ENCODE measurements around the gene GPR152.
"Not testable (repeated sequence)": the region's sequence is repeated elsewhere in the genome, so short reads cannot be mapped to it uniquely, and the experiment has no call there.

Gene GPR152

GRCh38 chr11:67489203-67489884 is 36.8 kb upstream of the GPR152 start:
- FAIRE-seq = no peak

DNA sequence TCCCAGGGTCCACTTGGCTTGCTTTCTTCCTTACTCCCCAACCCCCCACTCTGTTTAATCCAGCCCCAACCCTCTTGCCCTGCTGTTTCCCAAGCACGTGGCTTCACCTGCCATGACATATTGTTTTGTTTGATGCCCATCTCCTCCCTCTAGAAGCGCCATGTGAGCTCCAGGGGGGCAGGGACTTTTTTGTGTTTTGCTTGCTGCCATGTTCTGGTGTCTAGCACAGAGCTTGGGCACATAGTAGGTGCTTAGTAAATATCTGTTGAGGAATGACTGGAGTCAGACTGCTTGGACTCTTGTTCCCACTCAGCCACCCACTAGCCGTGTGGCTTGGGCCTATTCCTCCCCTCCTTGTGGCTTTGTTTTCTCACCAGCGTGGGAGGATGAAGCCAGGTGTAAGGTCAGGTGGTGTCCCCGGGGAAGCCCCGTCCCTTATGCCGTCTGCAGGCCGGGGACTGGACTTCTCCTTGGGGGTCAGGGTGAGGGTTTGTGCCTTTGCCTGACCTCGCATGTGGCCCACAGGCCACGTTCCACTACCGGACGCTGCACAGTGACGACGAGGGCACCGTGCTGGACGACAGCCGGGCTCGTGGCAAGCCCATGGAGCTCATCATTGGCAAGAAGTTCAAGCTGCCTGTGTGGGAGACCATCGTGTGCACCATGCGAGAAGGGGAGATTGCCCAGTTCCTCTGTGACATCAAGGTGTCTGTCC is 34.1 kb upstream of the GPR152 start:
- FAIRE-seq = no peak

DNA sequence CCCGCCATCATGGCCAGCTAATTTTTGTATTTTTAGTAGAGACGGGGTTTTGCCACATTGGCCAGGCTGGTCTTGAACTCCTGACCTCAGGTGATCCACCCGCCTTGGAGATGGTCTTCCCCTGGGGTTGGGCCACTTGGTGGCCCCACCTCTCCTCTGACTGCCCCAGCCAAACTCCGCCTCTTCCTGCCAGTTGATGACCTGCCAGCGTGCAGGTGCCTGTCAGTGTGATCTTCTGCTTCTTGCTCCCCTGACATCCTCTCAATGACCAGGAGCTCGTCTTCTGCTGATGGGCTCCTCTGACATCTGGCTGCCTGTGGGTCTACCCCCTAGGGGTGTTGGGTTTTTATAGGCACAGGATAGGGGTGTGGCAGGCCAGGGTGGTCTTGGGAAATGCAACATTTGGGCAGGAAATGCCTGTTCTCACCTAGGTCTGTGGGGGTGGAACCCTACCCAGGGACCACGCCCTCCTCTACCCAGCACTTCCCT is 33.4 kb upstream of the GPR152 start:
- FAIRE-seq = not testable (repeated sequence)

- no peak for FAIRE-seq
Observed at GRCh38 chr11:67484847-67485311, 32.4 kb upstream of the GPR152 start.

GRCh38 chr11:67483831-67484665 is 31.5 kb upstream of the GPR152 start:
- no peak for FAIRE-seq

GRCh38 chr11:67482827-67483798 is 30.6 kb upstream of the GPR152 start, which contains the start of gene AIP:
Gene AIP, plus strand, starts transcription at chr11:67483026. Its CDS starts 133 bp downstream, at chr11:67483159.
- FAIRE-seq = peak; percentile 64

DNA sequence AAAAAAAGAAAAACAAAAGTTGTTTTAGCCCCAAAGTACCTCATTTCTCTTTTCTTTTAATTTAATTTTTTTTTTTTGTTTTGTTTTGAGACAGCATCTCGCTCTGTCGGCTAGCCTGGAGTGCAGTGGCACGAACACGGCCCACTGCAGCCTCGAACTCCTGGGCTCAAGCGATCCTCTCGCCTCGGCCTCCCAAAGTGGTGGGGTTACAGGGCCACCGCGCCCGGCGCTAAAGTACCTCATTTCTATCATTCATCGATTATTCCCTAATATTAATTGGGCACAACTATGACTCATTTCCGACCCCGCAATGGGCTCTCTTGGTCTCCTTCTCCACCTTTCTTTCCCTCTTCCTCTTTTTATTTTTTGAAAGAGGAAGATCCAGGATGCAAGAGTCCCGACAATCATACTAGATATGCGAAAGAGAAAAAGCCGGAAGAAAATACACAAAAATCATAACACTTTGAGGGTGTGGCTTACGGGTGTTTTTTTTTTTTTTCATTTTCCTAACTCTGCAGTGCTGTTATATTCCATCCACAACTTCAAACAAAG is 29.8 kb upstream of the GPR152 start:
- FAIRE-seq = no peak

DNA sequence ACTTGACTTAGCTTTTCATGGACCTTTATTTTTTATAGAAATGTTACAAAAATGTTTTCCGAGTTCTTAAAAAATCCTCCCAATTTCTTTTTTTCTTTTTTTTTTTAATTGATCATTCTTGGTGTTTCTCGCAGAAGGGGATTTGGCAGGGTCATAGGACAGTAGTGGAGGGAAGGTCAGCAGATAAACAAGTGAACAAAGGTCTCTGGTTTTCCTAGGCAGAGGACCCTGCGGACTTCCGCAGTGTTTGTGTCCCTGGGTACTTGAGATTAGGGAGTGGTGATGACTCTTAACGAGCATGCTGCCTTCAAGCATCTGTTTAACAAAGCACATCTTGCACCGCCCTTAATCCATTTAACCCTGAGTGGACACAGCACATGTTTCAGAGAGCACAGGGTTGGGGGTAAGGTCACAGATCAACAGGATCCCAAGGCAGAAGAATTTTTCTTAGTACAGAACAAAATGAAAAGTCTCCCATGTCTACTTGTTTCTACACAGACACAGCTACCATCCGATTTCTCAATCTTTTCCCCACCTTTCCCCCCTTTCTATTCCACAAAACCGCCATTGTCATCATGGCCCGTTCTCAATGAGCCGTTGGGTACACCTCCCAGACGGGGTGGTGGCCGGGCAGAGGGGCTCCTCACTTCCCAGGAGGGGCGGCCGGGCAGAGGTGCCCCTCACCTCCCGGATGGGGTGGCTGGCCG is 25.0 kb upstream of the GPR152 start:
- not testable (repeated sequence) for FAIRE-seq

DNA sequence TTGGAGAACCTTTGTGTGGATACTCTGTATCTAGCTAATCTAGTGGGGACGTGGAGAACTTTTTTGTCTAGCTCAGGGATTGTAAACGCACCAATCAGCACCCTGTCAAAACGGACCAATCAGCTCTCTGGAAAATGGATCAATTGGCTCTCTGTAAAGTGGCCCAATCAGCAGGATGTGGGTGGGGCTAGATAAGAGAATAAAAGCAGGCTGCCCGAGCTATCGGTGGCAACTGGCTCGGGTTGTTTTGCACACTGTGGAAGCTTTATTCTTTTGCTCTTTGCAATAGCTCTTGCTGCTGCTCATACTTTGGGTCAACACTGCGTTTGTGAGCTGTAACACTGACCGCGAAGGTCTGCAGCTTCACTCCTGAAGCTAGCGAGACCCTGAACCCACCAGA is 24.2 kb upstream of the GPR152 start:
- not testable (repeated sequence) for FAIRE-seq

DNA sequence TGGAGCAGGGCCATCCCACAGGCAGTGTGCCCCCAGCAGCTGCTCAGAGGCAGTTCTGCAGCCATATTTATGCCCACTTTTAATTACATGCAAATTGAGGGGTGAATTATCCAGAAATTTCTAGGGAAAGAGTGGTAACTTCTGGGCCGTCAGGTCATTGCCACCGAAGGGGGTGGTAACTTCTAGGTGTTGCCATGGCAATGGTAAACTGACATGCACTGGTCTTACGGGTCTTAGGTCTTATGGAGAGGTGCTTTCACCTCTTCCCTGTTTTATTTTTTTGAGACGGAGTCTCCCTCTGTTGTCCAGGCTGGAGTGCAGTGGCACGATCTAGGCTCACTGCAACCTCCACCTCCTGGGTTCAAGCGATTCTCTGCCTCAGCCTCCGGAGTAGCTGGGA is 20.4 kb upstream of the GPR152 start:
- FAIRE-seq = no peak

- FAIRE-seq = no peak
Observed at GRCh38 chr11:67470337-67471002, 17.9 kb upstream of the GPR152 start.

GRCh38 chr11:67469508-67469811 is 16.9 kb upstream of the GPR152 start:
- no peak for FAIRE-seq

- FAIRE-seq = no peak
Observed at GRCh38 chr11:67468759-67469507, 16.4 kb upstream of the GPR152 start, which contains the start of gene TMEM134. Gene TMEM134, minus strand, starts transcription at chr11:67469251. Its CDS starts 59 bp downstream, at chr11:67469192.

GRCh38 chr11:67468456-67468758 is 15.9 kb upstream of the GPR152 start:
- FAIRE-seq = no peak

- no peak for FAIRE-seq
Observed at GRCh38 chr11:67468056-67468455, 15.5 kb upstream of the GPR152 start.

DNA sequence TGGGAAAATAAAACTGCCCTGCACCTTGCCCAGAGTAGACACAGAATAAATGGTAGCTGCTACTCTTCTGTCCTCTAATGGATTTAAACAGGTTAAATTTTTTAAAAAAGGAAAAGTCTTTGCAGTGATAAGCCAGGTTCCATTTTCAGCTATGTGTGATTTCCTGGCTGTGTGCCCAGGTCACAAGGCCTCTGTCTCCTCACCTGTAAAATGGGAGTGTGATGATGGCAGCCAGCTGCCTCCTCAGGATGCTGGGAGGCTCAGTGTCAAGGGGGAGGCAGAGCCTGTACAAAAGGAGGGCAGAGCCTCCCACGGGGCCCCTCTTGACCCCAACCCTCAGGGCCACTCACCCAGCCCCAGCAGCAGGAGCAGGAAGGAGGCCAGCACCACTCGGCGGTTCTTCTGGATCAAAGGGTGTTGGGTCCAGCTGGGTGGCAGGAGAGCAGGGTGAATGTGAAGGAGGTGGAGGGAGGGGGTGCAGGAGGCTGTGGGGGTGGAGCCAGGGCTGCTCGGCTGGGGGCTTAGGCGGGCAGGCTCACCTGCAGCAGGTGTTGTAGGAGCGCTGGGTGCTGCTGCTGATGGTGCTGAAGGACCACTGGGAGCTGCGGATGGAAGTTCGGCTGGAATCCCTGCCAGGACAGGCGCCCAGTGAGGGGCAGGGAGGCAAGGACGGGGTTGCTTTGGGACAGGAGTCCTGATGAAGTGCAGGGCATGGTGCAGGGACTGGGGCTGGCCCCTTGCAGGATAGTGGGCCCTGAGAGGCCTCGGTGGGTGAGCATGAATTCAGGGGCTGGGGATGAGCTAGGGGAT is 14.6 kb upstream of the GPR152 start:
- no peak for FAIRE-seq

- no peak for FAIRE-seq
Observed at GRCh38 chr11:67466367-67466766, 13.8 kb upstream of the GPR152 start.

DNA sequence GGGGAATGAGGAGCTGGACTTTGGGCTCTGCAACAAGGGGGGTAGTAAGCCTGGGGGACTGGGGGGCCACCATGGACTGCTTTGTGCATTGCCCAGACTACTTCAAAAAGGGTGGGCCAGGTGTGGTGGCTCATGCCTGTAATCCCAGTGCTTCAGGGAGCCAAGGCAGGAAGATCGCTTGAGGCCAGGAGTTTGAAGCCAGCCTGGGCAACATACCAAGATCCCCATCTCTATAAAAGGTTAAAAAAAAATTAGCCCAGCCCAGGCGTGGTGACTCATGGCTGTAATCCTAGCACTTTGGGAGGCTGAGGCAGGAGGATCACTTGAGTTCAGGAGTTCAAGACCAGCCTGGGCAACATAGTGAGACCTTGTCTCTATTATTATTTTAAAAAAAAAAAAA is 13.0 kb upstream of the GPR152 start:
- FAIRE-seq = not testable (repeated sequence)

- FAIRE-seq = no peak
Observed at GRCh38 chr11:67465189-67465510, 12.6 kb upstream of the GPR152 start.

Measured in endometrium (tissue), 2 donors.